ENCODE measurements around the gene MYH11.

MYH11 gene

GRCh38 chr16:15856901-15857698 lies at the start of gene MYH11:
Gene MYH11, minus strand, starts transcription at chr16:15857028. Its CDS starts 18,776 bp downstream, at chr16:15838252.
- POLR2A ChIA-PET, result interaction anchor here (1.2 kb wide), 1 partner anchor 31 kb away, joined by 4 read pairs; the partner anchor contains the start of gene CEP20
- no peak for DNase-seq (ENCODE audit: extremely low spot score)
- TF ChIP-seq CTBP1 (IDR thresholded peaks at IDR 0.05; ENCODE audit: borderline replicate concordance), result no peak
- no peak for TF ChIP-seq ELF4 (IDR thresholded peaks at IDR 0.05)
- TF ChIP-seq HDGF (IDR thresholded peaks at IDR 0.05; ENCODE audit: borderline replicate concordance), result no peak
- no peak for TF ChIP-seq FOXM1 (IDR thresholded peaks at IDR 0.05; ENCODE audit: borderline replicate concordance)
- TF ChIP-seq NFRKB (IDR thresholded peaks at IDR 0.05), result no peak
- no peak for TF ChIP-seq SP1 (IDR thresholded peaks at IDR 0.05)
- no peak for TF ChIP-seq ARNT (IDR thresholded peaks at IDR 0.05)
- no peak for TF ChIP-seq L3MBTL2 (conservative IDR thresholded peaks at IDR 0.05)
- TF ChIP-seq BHLHE40 (IDR thresholded peaks at IDR 0.05; ENCODE audit: borderline replicate concordance), result no peak
- CTCF ChIA-PET, result no interaction called here

GRCh38 chr16:15906439-15906838 lies 49.6 kb upstream of the MYH11 start:
- no peak for DNase-seq (ENCODE audit: extremely low spot score)
- POLR2A ChIA-PET, result interaction anchor here (1.2 kb wide), 1 partner anchor 19 kb away, joined by 3 read pairs; no protein-coding TSS in a partner anchor
- TF ChIP-seq NFRKB (IDR thresholded peaks at IDR 0.05) (no peak), FOXK2 (IDR thresholded peaks at IDR 0.05) (no peak), LEF1 (IDR thresholded peaks at IDR 0.05; ENCODE audit: borderline replicate concordance) (no peak)
- CTCF ChIA-PET, result no interaction called here

- ChIA-PET CTCF (no interaction called here), POLR2A (interaction anchor here (1.6 kb wide), 1 partner anchor 15 kb away, joined by 4 read pairs; the partner anchor contains the start of gene CEP20)
- no peak for TF ChIP-seq ELF4 (IDR thresholded peaks at IDR 0.05)
- TF ChIP-seq ARNT (IDR thresholded peaks at IDR 0.05), result no peak
- TF ChIP-seq FOXA1 (IDR thresholded peaks at IDR 0.05), result no peak
- no peak for TF ChIP-seq FOXK2 (IDR thresholded peaks at IDR 0.05)
- TF ChIP-seq HDGF (IDR thresholded peaks at IDR 0.05; ENCODE audit: borderline replicate concordance), result no peak
- DNase-seq (ENCODE audit: extremely low spot score), result no peak
These were observed 47.1 kb upstream of the MYH11 start for GRCh38 chr16:15903960-15904359.

- DNase-seq (ENCODE audit: extremely low spot score), result no peak
- TF ChIP-seq SUZ12 (IDR thresholded peaks at IDR 0.05), result no peak
- TF ChIP-seq ARNT (IDR thresholded peaks at IDR 0.05), result no peak
- TF ChIP-seq ELF4 (IDR thresholded peaks at IDR 0.05), result no peak
- no peak for TF ChIP-seq ZNF384 (IDR thresholded peaks at IDR 0.05)
- ChIA-PET POLR2A (interaction anchor here (2.8 kb wide), 1 partner anchor 13 kb away, joined by 22 read pairs; the partner anchor contains the start of gene CEP20), CTCF (no interaction called here)
These were observed 44.2 kb upstream of the MYH11 start for GRCh38 chr16:15900901-15901500.

GRCh38 chr16:15900357-15900756 lies 43.5 kb upstream of the MYH11 start:
- POLR2A ChIA-PET, result interaction anchor here (2.8 kb wide), 1 partner anchor 12 kb away, joined by 22 read pairs; the partner anchor contains the start of gene CEP20
- no peak for DNase-seq (ENCODE audit: extremely low spot score)
- TF ChIP-seq PKNOX1 (IDR thresholded peaks at IDR 0.05) (no peak), FOXK2 (IDR thresholded peaks at IDR 0.05) (no peak), HDGF (IDR thresholded peaks at IDR 0.05; ENCODE audit: borderline replicate concordance) (no peak), LEF1 (IDR thresholded peaks at IDR 0.05; ENCODE audit: borderline replicate concordance) (no peak), FOXA1 (IDR thresholded peaks at IDR 0.05) (no peak), SP1 (IDR thresholded peaks at IDR 0.05) (no peak), ELF4 (IDR thresholded peaks at IDR 0.05) (no peak), CTBP1 (IDR thresholded peaks at IDR 0.05; ENCODE audit: borderline replicate concordance) (no peak), ARNT (IDR thresholded peaks at IDR 0.05) (no peak), SUZ12 (IDR thresholded peaks at IDR 0.05) (no peak), NFRKB (IDR thresholded peaks at IDR 0.05) (no peak), ZNF384 (IDR thresholded peaks at IDR 0.05) (no peak), TARDBP (IDR thresholded peaks at IDR 0.05) (no peak)
- CTCF ChIA-PET, result interaction anchor here (0.6 kb wide), 1 partner anchor 104 kb away, joined by 3 read pairs; no protein-coding TSS in a partner anchor

GRCh38 chr16:15899538-15900100 lies 42.8 kb upstream of the MYH11 start:
- CTCF ChIA-PET, result interaction anchor here (0.6 kb wide), 1 partner anchor 105 kb away, joined by 3 read pairs; no protein-coding TSS in a partner anchor
- TF ChIP-seq HDGF (IDR thresholded peaks at IDR 0.05; ENCODE audit: borderline replicate concordance) (no peak), TARDBP (IDR thresholded peaks at IDR 0.05) (no peak), FOXK2 (IDR thresholded peaks at IDR 0.05) (no peak), ELF4 (IDR thresholded peaks at IDR 0.05) (no peak), NFRKB (IDR thresholded peaks at IDR 0.05) (no peak), LEF1 (IDR thresholded peaks at IDR 0.05; ENCODE audit: borderline replicate concordance) (no peak), FOXM1 (IDR thresholded peaks at IDR 0.05; ENCODE audit: borderline replicate concordance) (no peak), BHLHE40 (IDR thresholded peaks at IDR 0.05; ENCODE audit: borderline replicate concordance) (no peak), ARNT (IDR thresholded peaks at IDR 0.05) (no peak)
- POLR2A ChIA-PET, result interaction anchor here (2.8 kb wide), 1 partner anchor 11 kb away, joined by 22 read pairs; the partner anchor contains the start of gene CEP20
- DNase-seq (ENCODE audit: extremely low spot score), result no peak

GRCh38 chr16:15898654-15899053 lies 41.8 kb upstream of the MYH11 start:
- ChIA-PET POLR2A (interaction anchor here (2.8 kb wide), 1 partner anchor 10 kb away, joined by 22 read pairs; the partner anchor contains the start of gene CEP20), CTCF (no interaction called here)
- no peak for DNase-seq (ENCODE audit: extremely low spot score)
- TF ChIP-seq BHLHE40 (IDR thresholded peaks at IDR 0.05; ENCODE audit: borderline replicate concordance), result no peak
- TF ChIP-seq SP1 (IDR thresholded peaks at IDR 0.05), result no peak
- no peak for TF ChIP-seq ELF4 (IDR thresholded peaks at IDR 0.05)
- no peak for TF ChIP-seq L3MBTL2 (conservative IDR thresholded peaks at IDR 0.05)

All from HEK293T (cell line).